GM18505 (cell line): ENCODE data around the gene OST4.
"Not testable (repeated sequence)": the region's sequence is repeated elsewhere in the genome, so short reads cannot be mapped to it uniquely, and the experiment has no call there.

ENCODE experiments used
- ATAC-seq: cut with Tn5 transposase; IDR thresholded peaks from one replicate; pipeline ENCODE4 v1.9.1; 2021; ENCODE audit not compliant: unreplicated experiment
- POLR2A ChIP-seq: IDR thresholded peaks from 4 replicates; pipeline ENCODE4 v1.6.1; 2011; ENCODE audit warnings: borderline replicate concordance; ENCODE audit not compliant: insufficient read depth, insufficient read length; ENCODE audit errors: extremely low read depth

OST4 gene

GRCh38 chr2:27071277-27071989 is at the start of gene OST4:
Gene OST4, minus strand, starts transcription at chr2:27071654.
- peak; percentile 97 for TF ChIP-seq POLR2A

GRCh38 chr2:27119330-27119670 is 47.8 kb upstream of the OST4 start:
- ATAC-seq = not testable (repeated sequence)

More at GRCh38 chr2:27071277-27071989, at the start of gene OST4:
- peak; percentile 85 for ATAC-seq

- ATAC-seq = no peak
- TF ChIP-seq POLR2A = no peak
These were observed 47.3 kb upstream of the OST4 start, which contains the start of gene CGREF1 for GRCh38 chr2:27118525-27119329. Gene CGREF1, minus strand, starts transcription at chr2:27119128. Its CDS starts 14,762 bp downstream, at chr2:27104366.

GRCh38 chr2:27117995-27118524 is 46.6 kb upstream of the OST4 start:
- TF ChIP-seq POLR2A = no peak
- ATAC-seq = no peak

GRCh38 chr2:27115519-27115918 is 44.1 kb upstream of the OST4 start:
- TF ChIP-seq POLR2A = no peak
- ATAC-seq = no peak

- ATAC-seq = not testable (repeated sequence)
These were observed 40.1 kb upstream of the OST4 start for GRCh38 chr2:27111392-27112078.

- not testable (repeated sequence) for ATAC-seq
These were observed 39.3 kb upstream of the OST4 start for GRCh38 chr2:27110603-27111352.

GRCh38 chr2:27109083-27109482 is 37.6 kb upstream of the OST4 start:
- no peak for ATAC-seq
- TF ChIP-seq POLR2A = no peak

- ATAC-seq = no peak
- TF ChIP-seq POLR2A = no peak
These were observed 36.8 kb upstream of the OST4 start for GRCh38 chr2:27108221-27108620.

- no peak for TF ChIP-seq POLR2A
- no peak for ATAC-seq
These were observed 34.5 kb upstream of the OST4 start for GRCh38 chr2:27105981-27106380.

- no peak for ATAC-seq
- TF ChIP-seq POLR2A = no peak
These were observed 30.9 kb upstream of the OST4 start for GRCh38 chr2:27102329-27102728.

- ATAC-seq = no peak
- no peak for TF ChIP-seq POLR2A
These were observed 28.6 kb upstream of the OST4 start for GRCh38 chr2:27100036-27100435.

GRCh38 chr2:27099334-27099955 is 28.0 kb upstream of the OST4 start:
- ATAC-seq = no peak
- no peak for TF ChIP-seq POLR2A

GRCh38 chr2:27097341-27097740 is 25.9 kb upstream of the OST4 start:
- TF ChIP-seq POLR2A = no peak

More at GRCh38 chr2:27097341-27097740, 25.9 kb upstream of the OST4 start:
- ATAC-seq = no peak
